ENCODE data around the gene CDK6.

DNA sequence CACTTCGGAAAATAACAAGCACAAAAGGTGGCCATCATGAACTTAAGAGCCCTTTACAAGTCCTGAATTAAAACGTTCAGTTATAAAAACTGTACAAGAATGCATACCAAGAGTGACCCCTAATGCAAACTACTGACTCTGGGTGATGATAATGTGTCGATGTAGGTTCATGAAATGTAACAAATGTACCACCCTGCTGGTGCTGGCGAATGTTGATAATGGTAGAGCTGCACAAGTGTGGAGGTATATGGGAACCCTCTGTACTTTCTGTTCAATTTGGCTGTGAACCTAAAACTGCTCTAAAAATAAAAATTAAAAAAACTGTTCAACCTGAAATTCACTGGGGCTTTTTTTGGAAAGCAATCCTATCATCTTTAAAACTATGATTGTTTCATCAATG is 249.5 kb downstream of the CDK6 start:
- TF ChIP-seq CTCF (IDR thresholded peaks at IDR 0.05), result no peak
- TF ChIP-seq EZH2 (IDR thresholded peaks at IDR 0.05), result no peak

Data from neural progenitor cell (in vitro differentiated cells).